OCI-LY1 (cell line): ENCODE measurements around the gene DAPL1.

Experiments used
- EZH2 ChIP-seq: fragments of 200-600 bp; sonication (generic), shearing (Covaris generic); IDR thresholded peaks from 2 replicates; pipeline ENCODE4 v1.8.0; 2017; ENCODE audit warnings: borderline replicate concordance, mixed run types, mild to moderate bottlenecking, antibody characterized with exemption, low read length, moderate library complexity, mixed read lengths
- TF ChIP-seq, protein P1 (sequence below): fragments of 200-600 bp; sonication (generic), shearing (Covaris generic); IDR thresholded peaks from 2 replicates; pipeline ENCODE4 v1.5.1; 2017; ENCODE audit warnings: mild to moderate bottlenecking, antibody characterized with exemption, low read length, moderate library complexity, mixed read lengths

DNA sequence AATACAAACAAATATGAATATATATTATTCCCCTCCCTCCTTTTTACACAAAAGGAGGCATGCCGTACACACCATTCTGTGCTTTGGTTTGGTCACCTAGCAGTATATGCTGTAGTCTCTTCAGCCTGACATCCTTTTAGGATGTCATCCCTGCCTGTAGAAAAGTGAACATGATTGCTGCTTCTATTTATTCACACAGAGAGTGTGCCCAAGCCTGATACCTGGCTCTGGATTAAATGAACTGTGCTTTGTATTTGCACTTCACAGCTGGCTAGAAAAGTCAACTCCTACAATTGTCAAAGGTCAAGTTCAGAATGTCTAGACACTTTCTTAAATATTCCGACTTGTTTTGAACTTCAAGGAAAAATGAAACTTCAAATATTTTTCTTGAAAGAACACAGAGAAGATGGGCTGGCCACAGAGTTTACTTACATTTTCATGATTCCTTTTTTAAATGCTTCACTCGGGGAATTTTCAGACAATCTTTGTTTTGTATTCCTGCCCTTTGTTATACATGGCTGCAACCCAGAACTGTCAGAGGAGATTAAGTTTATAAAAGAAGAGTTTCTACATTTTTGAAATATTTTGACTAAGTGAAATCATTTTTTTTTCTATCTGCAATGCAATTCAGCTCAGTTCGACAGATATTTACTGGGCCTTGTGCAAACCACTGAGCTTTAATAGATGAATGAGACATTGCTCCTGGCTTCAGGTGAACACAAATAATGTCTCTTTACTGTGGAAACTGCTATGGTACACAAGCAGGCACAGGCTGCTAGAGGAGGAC lies 33.5 kb downstream of the DAPL1 start:
- TF ChIP-seq, protein P1, sequence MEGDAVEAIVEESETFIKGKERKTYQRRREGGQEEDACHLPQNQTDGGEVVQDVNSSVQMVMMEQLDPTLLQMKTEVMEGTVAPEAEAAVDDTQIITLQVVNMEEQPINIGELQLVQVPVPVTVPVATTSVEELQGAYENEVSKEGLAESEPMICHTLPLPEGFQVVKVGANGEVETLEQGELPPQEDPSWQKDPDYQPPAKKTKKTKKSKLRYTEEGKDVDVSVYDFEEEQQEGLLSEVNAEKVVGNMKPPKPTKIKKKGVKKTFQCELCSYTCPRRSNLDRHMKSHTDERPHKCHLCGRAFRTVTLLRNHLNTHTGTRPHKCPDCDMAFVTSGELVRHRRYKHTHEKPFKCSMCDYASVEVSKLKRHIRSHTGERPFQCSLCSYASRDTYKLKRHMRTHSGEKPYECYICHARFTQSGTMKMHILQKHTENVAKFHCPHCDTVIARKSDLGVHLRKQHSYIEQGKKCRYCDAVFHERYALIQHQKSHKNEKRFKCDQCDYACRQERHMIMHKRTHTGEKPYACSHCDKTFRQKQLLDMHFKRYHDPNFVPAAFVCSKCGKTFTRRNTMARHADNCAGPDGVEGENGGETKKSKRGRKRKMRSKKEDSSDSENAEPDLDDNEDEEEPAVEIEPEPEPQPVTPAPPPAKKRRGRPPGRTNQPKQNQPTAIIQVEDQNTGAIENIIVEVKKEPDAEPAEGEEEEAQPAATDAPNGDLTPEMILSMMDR: no peak
- no peak for TF ChIP-seq EZH2
